GM12864 (cell line): ENCODE measurements around the gene STOX1.
"Not testable (repeated sequence)": the region's sequence is repeated elsewhere in the genome, so short reads cannot be mapped to it uniquely, and the experiment has no call there.

Source experiments
- DNase-seq: peaks from one replicate; pipeline ENCODE4 v3.0.0-alpha.2; 2011; ENCODE audit warnings: low read depth
- H3K4me3 ChIP-seq: 2 replicates; pipeline ENCODE4 v1.5.1; 2011; ENCODE audit warnings: mild to moderate bottlenecking, low read depth, low read length, control low read depth
- TF ChIP-seq, protein P1 (sequence below): IDR thresholded peaks from 2 replicates; pipeline ENCODE4 v1.5.1; 2011; ENCODE audit warnings: low read depth, mild to moderate bottlenecking, moderate library complexity, low read length, control low read depth, inconsistent platforms; ENCODE audit errors: missing control alignments

Gene STOX1

DNA sequence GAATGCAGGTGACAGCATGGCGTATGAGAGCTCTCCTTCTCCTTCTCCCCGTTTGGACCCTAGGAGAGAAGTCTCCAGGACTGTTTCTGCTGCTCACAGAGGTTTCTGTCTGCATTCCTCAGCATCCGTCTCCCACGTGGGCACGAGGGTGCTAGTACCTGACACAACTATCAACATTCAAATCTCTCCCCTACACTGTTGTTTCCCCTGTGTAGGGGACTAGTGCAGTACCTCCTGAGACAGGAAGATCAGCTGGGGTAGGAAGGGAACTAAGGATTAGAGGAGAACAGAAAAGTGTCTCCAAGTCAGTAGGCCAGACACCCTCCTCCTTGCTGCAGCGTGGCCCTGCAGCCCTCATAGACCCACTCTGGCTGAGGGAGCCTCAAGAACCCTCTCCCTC, 29.0 kb downstream of the STOX1 start:
- DNase-seq = no peak

DNA sequence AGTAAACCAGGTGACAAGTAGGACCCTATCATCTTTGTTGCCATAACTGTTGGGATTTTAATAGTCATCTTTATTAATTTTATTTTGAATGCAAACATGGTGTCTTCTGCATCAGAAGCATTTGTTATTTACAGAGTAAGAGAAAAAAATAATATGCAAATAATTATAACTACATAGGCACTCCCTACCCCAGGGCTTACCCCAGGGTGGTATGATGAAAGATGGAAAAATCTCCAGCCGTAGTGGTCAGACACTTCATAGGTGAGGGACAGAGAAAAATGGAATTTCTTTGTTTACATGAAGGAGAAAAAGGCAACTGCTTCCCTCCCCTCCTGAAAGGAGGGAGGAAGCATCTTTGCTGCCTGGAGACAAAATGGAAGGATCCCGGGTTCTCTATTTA, 29.7 kb downstream of the STOX1 start:
- TF ChIP-seq, protein P1, sequence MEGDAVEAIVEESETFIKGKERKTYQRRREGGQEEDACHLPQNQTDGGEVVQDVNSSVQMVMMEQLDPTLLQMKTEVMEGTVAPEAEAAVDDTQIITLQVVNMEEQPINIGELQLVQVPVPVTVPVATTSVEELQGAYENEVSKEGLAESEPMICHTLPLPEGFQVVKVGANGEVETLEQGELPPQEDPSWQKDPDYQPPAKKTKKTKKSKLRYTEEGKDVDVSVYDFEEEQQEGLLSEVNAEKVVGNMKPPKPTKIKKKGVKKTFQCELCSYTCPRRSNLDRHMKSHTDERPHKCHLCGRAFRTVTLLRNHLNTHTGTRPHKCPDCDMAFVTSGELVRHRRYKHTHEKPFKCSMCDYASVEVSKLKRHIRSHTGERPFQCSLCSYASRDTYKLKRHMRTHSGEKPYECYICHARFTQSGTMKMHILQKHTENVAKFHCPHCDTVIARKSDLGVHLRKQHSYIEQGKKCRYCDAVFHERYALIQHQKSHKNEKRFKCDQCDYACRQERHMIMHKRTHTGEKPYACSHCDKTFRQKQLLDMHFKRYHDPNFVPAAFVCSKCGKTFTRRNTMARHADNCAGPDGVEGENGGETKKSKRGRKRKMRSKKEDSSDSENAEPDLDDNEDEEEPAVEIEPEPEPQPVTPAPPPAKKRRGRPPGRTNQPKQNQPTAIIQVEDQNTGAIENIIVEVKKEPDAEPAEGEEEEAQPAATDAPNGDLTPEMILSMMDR = no peak
- H3K4me3 ChIP-seq = no peak overlapping the region
- no peak for DNase-seq

More for the DNA sequence above, 29.0 kb downstream of the STOX1 start:
- no peak overlapping the region for H3K4me3 ChIP-seq
- TF ChIP-seq, protein P1 = no peak

DNA sequence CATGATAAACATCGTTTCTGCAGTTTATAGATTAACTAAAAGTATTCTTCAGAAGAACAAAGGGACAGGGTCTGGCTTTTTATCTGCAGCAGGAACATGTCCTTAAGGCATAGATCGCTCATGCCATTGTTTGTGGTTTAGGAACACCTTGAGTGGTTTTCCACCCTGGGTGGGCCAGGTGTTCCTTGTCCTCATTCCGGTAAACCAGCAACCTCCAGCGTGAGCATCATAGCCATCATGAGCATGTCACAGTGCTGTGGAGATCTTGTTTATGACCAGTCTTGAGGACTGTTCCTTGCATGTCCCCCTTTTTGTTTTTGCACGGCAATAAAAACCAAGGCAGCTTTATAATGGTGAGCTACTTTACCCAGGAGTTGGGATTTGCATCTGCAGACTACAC, 33.9 kb downstream of the STOX1 start:
- DNase-seq = no peak
- H3K4me3 ChIP-seq = no peak overlapping the region
- TF ChIP-seq, protein P1 = no peak

DNA sequence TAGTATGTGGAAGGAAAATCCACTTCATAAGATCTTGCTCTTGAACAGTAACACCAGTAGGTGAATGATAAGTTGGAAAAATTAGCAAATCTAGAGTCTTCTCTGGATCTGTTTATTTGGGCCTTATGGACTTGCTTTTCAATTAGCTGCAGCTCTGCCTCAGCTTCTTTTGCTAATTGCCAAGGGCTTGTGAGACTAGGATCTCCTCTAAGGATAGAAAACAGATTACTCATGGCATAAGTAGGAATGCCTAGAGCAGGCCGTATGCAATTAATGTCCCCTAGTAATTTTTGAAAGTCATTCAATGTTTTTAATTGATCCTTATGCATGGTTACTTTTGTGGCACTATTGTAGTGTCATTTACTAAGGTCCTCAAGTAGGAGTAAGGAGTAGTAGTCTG, 37.3 kb downstream of the STOX1 start:
- no peak for DNase-seq
- no peak overlapping the region for H3K4me3 ChIP-seq
- TF ChIP-seq, protein P1 = no peak

DNA sequence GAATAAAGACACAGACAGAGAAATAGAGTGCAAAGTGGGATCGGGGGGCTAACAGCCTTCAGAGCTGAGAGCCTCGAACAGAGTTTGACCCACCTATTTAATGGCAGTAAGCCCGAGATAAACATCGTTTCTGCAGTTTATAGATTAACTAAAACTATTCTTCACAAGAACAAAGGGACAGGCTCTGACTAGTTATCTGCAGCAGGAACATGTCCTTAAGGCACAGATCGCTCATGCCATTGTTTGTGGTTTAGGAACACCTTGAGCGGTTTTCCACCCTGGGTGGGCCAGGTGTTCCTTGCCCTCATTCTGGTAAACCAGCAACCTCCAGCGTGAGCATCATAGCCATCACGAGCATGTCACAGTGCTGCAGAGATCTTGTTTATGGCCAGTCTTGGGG, 40.8 kb downstream of the STOX1 start:
- DNase-seq, H3K4me3 ChIP-seq: not testable (repeated sequence)

DNA sequence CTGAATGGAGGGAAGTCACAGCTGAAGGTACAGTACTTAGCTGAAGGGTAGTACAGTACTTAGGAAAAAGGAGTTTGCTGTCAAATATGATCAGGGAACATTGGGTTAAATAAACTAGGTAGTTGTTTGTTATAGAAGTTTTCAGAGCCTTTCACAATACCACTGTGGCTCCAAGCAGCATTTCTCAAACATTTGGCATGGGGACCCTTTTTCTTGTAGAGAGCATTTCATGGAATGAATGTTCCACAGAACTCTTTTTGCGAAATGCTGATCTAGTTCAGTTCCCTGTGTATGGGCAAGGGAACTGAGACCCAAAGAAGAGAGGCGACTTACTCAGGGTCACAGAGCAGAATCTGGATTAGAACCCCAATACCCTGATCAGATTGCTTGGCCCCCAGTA, 42.3 kb downstream of the STOX1 start:
- DNase-seq = no peak
- TF ChIP-seq, protein P1 = no peak
- H3K4me3 ChIP-seq = no peak overlapping the region

DNA sequence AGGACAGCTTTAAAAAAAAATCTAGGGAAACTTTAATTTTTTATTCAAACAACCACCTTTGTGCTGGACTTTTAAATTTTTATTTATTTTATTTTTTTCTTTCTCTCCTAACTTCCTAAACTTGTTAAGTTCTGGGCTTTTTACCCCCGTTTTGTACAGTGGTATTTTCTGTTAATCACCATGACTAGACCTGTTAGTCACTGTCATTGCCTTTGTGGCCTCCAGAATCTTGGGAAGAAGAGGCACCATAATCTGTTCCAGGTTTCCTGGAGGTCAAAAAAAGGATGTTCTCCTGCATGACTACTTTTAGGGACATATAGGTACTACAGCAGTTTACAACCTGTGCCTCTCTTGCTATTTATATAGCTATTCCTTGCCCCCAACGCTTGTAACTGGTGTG, 42.7 kb downstream of the STOX1 start:
- TF ChIP-seq, protein P1 = no peak
- DNase-seq = no peak
- no peak overlapping the region for H3K4me3 ChIP-seq
